ENCODE results near the gene RNF169. TPM values are rescaled to one million over a fixed set of nuclear protein-coding genes. Genes with fewer than 3 reads are reported as not detected.

RNF169 gene
- total RNA-seq, 1 donor from 2014 or later, result 21.3 TPM

DNA sequence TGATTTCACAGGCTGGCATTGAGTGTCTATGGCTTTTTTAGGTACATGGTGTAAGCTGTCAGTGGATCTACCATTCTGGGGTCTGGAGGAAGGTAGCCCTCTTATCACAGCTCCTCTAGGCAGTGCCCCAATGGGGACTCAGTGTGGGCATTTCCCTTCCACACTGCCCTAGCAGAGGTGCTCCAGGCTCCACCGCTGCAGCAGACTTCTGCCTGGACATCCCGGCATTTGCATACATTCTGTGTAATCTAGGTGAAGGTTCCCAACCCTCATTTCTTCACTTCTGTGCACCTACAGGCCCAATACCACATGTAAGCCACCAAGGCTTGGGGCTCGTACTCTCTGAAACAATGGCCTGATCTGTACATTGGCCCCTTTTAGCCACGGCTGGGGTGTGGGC lies 78.3 kb downstream of the RNF169 start:
- DNase-seq (no peak), ATAC-seq (no peak)
- TF ChIP-seq, protein P1, sequence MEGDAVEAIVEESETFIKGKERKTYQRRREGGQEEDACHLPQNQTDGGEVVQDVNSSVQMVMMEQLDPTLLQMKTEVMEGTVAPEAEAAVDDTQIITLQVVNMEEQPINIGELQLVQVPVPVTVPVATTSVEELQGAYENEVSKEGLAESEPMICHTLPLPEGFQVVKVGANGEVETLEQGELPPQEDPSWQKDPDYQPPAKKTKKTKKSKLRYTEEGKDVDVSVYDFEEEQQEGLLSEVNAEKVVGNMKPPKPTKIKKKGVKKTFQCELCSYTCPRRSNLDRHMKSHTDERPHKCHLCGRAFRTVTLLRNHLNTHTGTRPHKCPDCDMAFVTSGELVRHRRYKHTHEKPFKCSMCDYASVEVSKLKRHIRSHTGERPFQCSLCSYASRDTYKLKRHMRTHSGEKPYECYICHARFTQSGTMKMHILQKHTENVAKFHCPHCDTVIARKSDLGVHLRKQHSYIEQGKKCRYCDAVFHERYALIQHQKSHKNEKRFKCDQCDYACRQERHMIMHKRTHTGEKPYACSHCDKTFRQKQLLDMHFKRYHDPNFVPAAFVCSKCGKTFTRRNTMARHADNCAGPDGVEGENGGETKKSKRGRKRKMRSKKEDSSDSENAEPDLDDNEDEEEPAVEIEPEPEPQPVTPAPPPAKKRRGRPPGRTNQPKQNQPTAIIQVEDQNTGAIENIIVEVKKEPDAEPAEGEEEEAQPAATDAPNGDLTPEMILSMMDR (IDR thresholded peaks at IDR 0.05), result no peak
- Histone ChIP-seq H3K27ac (no peak overlapping the region), H3K36me3 (no peaks in the 10 kb centered on the region), H3K27me3 (no peaks in the 10 kb centered on the region), H3K4me1 (peaks cover 11% of the 10 kb centered on the region), H3K4me3 (no peak overlapping the region), H3K9me3 (no peaks in the 10 kb centered on the region)
- intact Hi-C loops (cut with DNase I), result no loop called here

DNA sequence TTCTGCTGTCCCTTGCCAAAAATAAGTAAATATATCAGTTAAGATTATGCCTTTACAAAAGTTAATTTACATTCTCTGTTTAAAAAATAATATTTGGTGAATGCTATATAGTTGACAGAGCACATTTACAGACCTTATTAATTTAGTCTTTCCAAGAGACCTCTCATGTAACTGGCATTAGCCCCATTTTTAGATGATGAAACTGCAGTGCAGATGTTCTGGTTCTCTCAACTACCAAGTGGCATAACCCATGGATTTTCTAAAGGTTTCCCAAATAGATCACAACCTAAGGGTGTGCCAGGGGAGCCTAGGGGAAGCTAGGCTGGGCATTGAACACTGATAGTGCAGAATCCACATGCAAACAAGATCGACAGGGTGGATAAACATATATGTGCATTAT lies 88.5 kb downstream of the RNF169 start:
- H3K27ac ChIP-seq, result no peak overlapping the region
- no peaks in the 10 kb centered on the region for H3K9me3 ChIP-seq
- intact Hi-C loops (cut with DNase I), result no loop called here
- H3K27me3 ChIP-seq, result no peaks in the 10 kb centered on the region
- H3K4me3 ChIP-seq, result no peak overlapping the region
- TF ChIP-seq, protein P1 (IDR thresholded peaks at IDR 0.05), result no peak
- H3K36me3 ChIP-seq, result peaks cover 48% of the 10 kb centered on the region
- H3K4me1 ChIP-seq, result no peaks in the 10 kb centered on the region
- no peak for DNase-seq
- ATAC-seq, result no peak

DNA sequence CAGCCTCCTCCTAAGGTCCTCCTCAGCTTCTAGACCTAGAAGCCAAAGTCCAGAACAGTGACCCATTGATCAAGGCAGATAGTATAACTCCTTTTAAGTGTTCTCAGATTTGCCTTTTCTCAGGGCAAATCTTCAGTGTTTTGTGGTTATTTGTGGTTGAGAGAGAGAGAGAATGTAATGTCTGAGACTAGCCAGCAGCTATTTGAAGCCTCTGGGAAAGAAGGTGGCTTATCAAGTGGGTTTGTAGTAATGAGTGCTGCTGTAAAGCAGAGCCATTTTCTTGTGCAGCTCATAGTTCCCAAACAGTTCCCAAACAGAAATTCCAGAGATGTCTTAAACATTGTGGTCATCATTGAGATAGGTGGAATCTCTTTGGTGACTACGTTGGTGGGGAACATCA lies 89.5 kb downstream of the RNF169 start:
- TF ChIP-seq, protein P1 (IDR thresholded peaks at IDR 0.05), result no peak
- ATAC-seq, result no peak
- Histone ChIP-seq H3K4me1 (no peaks in the 10 kb centered on the region), H3K9me3 (no peaks in the 10 kb centered on the region), H3K4me3 (no peak overlapping the region), H3K27me3 (no peaks in the 10 kb centered on the region), H3K36me3 (peaks cover 54% of the 10 kb centered on the region), H3K27ac (no peak overlapping the region)
- no peak for DNase-seq
- intact Hi-C loops (cut with DNase I), result no loop called here

DNA sequence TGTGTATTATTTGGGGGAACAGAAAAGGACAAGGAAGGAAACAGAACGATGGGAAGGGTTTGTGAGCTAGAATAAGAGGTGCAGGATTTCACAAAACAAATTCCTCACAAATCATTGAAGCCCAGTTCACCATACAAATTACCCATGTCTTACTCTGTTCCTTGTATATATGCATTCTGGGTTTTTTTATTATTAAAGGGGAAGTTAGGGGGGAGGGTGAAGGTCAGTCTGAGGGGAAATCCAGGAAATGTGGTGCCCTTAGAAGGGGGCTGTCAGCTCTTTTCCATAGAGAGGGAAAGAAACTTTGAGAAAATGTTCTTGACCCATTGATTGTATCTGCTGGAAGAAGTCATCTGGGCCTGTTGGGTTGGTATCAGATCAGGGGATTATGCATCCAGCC lies 90.8 kb downstream of the RNF169 start:
- H3K36me3 ChIP-seq, result peaks cover 51% of the 10 kb centered on the region
- DNase-seq, result no peak

DNA sequence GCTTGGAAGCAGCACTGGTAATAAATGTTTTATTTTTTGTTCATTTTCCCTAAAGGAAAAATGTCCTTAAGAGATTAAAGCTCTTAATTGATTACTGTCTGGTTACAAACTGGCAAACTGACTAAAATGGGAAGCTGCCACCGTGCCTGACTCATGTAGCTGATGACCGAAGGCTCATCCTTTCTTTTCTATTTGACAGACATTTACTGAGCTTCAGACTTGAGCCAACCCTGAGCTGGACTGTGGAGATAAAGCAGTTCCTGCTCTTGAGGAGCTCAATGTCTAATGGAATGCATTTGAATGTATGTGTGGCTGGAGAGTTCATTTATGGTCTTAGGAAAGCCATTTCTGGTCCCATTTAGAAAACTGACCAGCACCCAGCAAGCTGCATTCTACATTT lies 91.3 kb downstream of the RNF169 start:
- TF ChIP-seq, protein P1 (IDR thresholded peaks at IDR 0.05), result no peak
- ATAC-seq, result no peak
- H3K27ac ChIP-seq, result no peak overlapping the region
- H3K36me3 ChIP-seq, result peaks cover 51% of the 10 kb centered on the region
- no peaks in the 10 kb centered on the region for H3K4me1 ChIP-seq
- H3K9me3 ChIP-seq, result no peaks in the 10 kb centered on the region
- intact Hi-C loops (cut with DNase I), result no loop called here
- DNase-seq, result no peak
- H3K4me3 ChIP-seq, result no peak overlapping the region
- H3K27me3 ChIP-seq, result no peaks in the 10 kb centered on the region

More for the DNA sequence above, 90.8 kb downstream of the RNF169 start:
- Histone ChIP-seq H3K4me3 (no peak overlapping the region), H3K9me3 (no peaks in the 10 kb centered on the region), H3K27ac (no peak overlapping the region), H3K4me1 (no peaks in the 10 kb centered on the region), H3K27me3 (no peaks in the 10 kb centered on the region)
- no peak for ATAC-seq
- intact Hi-C loops (cut with DNase I), result no loop called here
- TF ChIP-seq, protein P1 (IDR thresholded peaks at IDR 0.05), result no peak

DNA sequence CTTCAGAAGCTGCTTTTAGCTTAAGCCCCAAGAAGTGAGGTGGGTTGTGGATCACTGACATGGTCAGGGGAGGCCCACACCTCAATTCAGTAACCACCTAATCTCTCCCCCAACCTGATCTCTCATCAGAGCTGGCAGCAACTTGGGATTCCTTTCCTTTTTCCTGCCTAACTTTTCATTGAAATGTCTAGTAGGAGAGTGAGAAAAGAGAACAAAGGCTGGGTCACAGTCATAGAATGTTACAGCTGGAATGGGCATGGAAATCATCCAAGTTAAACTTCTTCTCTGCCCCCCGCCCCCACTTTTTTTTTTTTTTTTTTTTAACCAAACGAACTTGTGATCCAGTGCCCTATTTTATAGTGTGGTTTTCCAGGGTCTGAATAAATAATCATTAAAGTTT lies 91.8 kb downstream of the RNF169 start:
- TF ChIP-seq, protein P1 (IDR thresholded peaks at IDR 0.05), result no peak
- no peaks in the 10 kb centered on the region for H3K9me3 ChIP-seq
- H3K36me3 ChIP-seq, result peaks cover 48% of the 10 kb centered on the region
- no peak overlapping the region for H3K4me3 ChIP-seq
- H3K27me3 ChIP-seq, result no peaks in the 10 kb centered on the region
- no peaks in the 10 kb centered on the region for H3K4me1 ChIP-seq
- ATAC-seq (no peak), DNase-seq (no peak)
- intact Hi-C loops (cut with DNase I), result no loop called here
- H3K27ac ChIP-seq, result no peak overlapping the region
